Esophagus squamous epithelium (tissue), 5 donors: ENCODE results near the gene PHGDH. TPM values are rescaled to one million over a fixed set of nuclear protein-coding genes. Genes with fewer than 3 reads are reported as not detected.

Experiments
- DNase-seq: peaks from one replicate; lab custom pipeline; 2025; lab: John Stamatoyannopoulos, UW
- H3K27ac ChIP-seq, 4 donors: fragments of 200-600 bp; sonication (generic); one replicate each; pipeline ENCODE4 v1.5.1; 2016 to 2019; ENCODE audit warnings: mild to moderate bottlenecking in 1 of 4
- H3K27me3 ChIP-seq, 4 donors: fragments of 200-600 bp; sonication (generic); 1 replicate in 3 of 4; 2 replicates in 1 of 4; pipeline versions ENCODE4 v1.5.1 to v1.6.0; 2017 to 2021; ENCODE audit warnings: antibody characterized with exemption in 1 of 4
- H3K36me3 ChIP-seq, 3 donors: fragments of 200-600 bp; sonication (generic); one replicate each; pipeline ENCODE4 v1.5.1; 2016 to 2019
- H3K4me1 ChIP-seq, 3 donors: fragments of 200-600 bp; sonication (generic); one replicate each; pipeline ENCODE4 v1.5.1; 2017 to 2019
- H3K4me3 ChIP-seq, 4 donors: fragments of 200-600 bp; sonication (generic); 1 replicate in 3 of 4; 2 replicates in 1 of 4; pipeline ENCODE4 v1.5.1; 2016 to 2019; ENCODE audit warnings: mild to moderate bottlenecking in 2 of 4, moderate library complexity in 1 of 4
- H3K9me3 ChIP-seq, 3 donors: fragments of 200-600 bp; sonication (generic); one replicate each; pipeline ENCODE4 v1.5.1; 2016 to 2019
- CTCF ChIP-seq, 6 experiments: fragments of 450-650 bp in 4 of 6; fragments of 200-600 bp in 2 of 6; sonication (generic) in 2 of 6; IDR thresholded peaks; one replicate each; pipeline ENCODE4 v1.5.1; 2016 to 2019; ENCODE audit warnings: antibody characterized with exemption in 6 of 6, mild to moderate bottlenecking in 4 of 6, moderate library complexity in 4 of 6
- POLR2A ChIP-seq, 4 donors: fragments of 450-650 bp; IDR thresholded peaks; one replicate each; pipeline ENCODE4 v1.6.1; 2017; ENCODE audit warnings: antibody characterized with exemption in 4 of 4, mild to moderate bottlenecking in 4 of 4, moderate library complexity in 3 of 4
- WGBS, 2 donors: methylation state at CpG; one replicate each; pipeline ENCODE4 v1.1.5; 2018; 5-methylcytosine and 5-hydroxymethylcytosine counted together
- intact Hi-C: fragments of 100-400 bp; cut with DNase I; formaldehyde crosslinking; loops from one replicate; pipeline ENCODE4 v1.15.0; 2022
- total RNA-seq, 4 donors: library from RNA; depleted of rRNA; stranded (reverse); fragments of >200 nt; gene quantifications; one replicate each; pipeline ENCODE4 v1.1.0, GENCODE V29; 2016
- donor health status: DM: yes; HTN: yes; CAD: no.

The PHGDH gene
- total RNA-seq, 4 donors from 2014 or later, result 34.5 to 89.7 (median 43.2) TPM

DNA sequence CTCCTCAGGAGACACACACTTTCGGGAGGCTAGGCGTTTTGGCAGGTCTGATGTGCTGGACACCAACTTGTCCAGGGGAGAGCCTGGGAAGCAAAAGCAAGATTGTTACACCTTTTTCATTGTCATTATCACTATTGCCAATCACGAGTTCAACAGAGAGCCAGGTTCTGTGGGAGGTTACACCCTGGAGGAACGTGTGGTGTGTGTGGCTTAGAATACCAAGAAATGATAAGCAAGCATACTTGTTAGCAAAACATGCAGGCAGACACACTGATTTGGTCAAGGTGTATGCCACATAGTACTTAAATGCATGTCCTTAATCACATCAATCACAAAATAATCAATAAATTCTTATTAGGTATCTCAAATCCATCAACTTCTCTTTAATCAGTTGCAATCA is 40.9 kb downstream of the PHGDH start:
- Histone ChIP-seq H3K27ac (no peak overlapping the region), H3K36me3 (no peaks in the 10 kb centered on the region), H3K9me3 (no peaks in the 10 kb centered on the region), H3K4me3 (no peak overlapping the region), H3K4me1 (peaks cover 3 to 20% (median 6%) of the 10 kb centered on the region in 3 donors), H3K27me3 (no peaks in the 10 kb centered on the region)
- 87 to 90% methylated on average over 4 of the region's 4 CpGs for WGBS, 2 donors
- TF ChIP-seq POLR2A (IDR thresholded peaks at IDR 0.05), result no peak
- no peak for TF ChIP-seq CTCF (IDR thresholded peaks at IDR 0.05)
- DNase-seq, result no peak
- intact Hi-C loops, result no loop called here

DNA sequence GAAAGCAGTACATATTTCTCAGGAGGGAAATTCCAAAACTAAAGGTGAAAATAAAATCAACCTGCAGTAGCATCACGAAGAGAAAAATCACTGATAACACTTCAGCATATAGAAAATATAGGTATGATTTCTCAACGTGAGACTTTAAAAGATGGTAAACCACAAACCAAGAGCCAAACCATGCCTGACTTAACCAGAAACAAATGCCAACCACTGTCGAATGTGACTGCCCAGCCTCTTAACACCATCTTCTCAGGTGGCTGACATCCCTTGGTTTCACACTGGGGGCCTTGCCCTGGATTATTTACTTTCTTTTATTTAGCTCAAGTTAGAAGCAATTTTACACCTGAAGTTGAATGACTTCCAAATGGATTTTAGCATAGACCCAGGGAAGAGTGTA is 46.9 kb downstream of the PHGDH start:
- no peak overlapping the region for H3K4me3 ChIP-seq
- no peak overlapping the region for H3K27ac ChIP-seq
- intact Hi-C loops, result no loop called here
- no peaks in the 10 kb centered on the region for H3K36me3 ChIP-seq
- no peaks in the 10 kb centered on the region for H3K27me3 ChIP-seq
- H3K4me1 ChIP-seq, result peaks cover 0 to 16% (median 5%) of the 10 kb centered on the region in 3 donors
- TF ChIP-seq CTCF (IDR thresholded peaks at IDR 0.05) (no peak), POLR2A (IDR thresholded peaks at IDR 0.05) (no peak)
- WGBS, 2 donors, result 64 to 66% methylated on average over 3 of the region's 3 CpGs
- H3K9me3 ChIP-seq, result no peaks in the 10 kb centered on the region
- DNase-seq, result no peak

- intact Hi-C loops, result no loop called here
- H3K9me3 ChIP-seq, result no peaks in the 10 kb centered on the region
- H3K4me1 ChIP-seq, result peaks cover 7 to 27% (median 21%) of the 10 kb centered on the region in 3 donors
- DNase-seq, result no peak
- 81 to 94% methylated on average over 1 of the region's 1 CpG for WGBS, 2 donors
- no peaks in the 10 kb centered on the region for H3K36me3 ChIP-seq
- H3K27me3 ChIP-seq, result no peaks in the 10 kb centered on the region
- no peak overlapping the region for H3K4me3 ChIP-seq
- no peak for TF ChIP-seq POLR2A (IDR thresholded peaks at IDR 0.05)
- TF ChIP-seq CTCF (IDR thresholded peaks at IDR 0.05), result no peak
- no peak overlapping the region for H3K27ac ChIP-seq
These were observed 50.7 kb downstream of the PHGDH start for GRCh38 chr1:119762409-119762808.

- H3K27me3 ChIP-seq, result no peaks in the 10 kb centered on the region
- 70 to 75% methylated on average over 1 of the region's 1 CpG for WGBS, 2 donors
- peaks cover 7 to 27% (median 20%) of the 10 kb centered on the region in 3 donors for H3K4me1 ChIP-seq
- H3K4me3 ChIP-seq, result no peak overlapping the region
- H3K36me3 ChIP-seq, result no peaks in the 10 kb centered on the region
- DNase-seq, result no peak
- no peak overlapping the region for H3K27ac ChIP-seq
- H3K9me3 ChIP-seq, result no peaks in the 10 kb centered on the region
- TF ChIP-seq POLR2A (IDR thresholded peaks at IDR 0.05), result no peak
- no peak for TF ChIP-seq CTCF (IDR thresholded peaks at IDR 0.05)
- intact Hi-C loops, result no loop called here
These were observed 51.2 kb downstream of the PHGDH start for GRCh38 chr1:119762953-119763352.

DNA sequence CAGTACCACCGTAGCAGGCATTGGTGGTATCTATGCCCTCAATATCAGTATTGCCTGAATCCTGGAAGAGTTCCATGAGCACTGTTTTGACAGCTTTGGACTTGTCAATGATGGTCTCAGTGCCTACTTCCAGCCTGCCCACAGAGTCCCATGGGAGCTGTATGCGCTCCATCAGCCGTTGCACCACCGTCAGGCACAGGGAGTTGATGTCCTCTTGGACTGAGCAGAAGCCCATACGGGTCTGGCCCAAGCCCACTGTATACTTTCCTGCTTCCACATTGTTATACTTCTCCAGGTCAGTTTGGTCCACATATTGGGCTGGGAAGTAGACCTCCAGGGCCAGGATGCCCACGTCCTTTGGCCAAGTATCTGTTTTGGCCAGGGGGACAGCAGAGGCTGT is 52.5 kb downstream of the PHGDH start:
- Histone ChIP-seq H3K4me1 (peaks cover 10 to 34% (median 19%) of the 10 kb centered on the region in 3 donors), H3K36me3 (no peaks in the 10 kb centered on the region), H3K4me3 (no peak overlapping the region), H3K27me3 (no peaks in the 10 kb centered on the region), H3K9me3 (no peaks in the 10 kb centered on the region), H3K27ac (no peak overlapping the region)
- no peak for DNase-seq
- 66 to 89% methylated on average over 5 to 6 of the region's 6 CpGs for WGBS, 2 donors
- TF ChIP-seq CTCF (IDR thresholded peaks at IDR 0.05), result no peak
- TF ChIP-seq POLR2A (IDR thresholded peaks at IDR 0.05), result no peak
- intact Hi-C loops, result no loop called here
